ENCODE measurements around the gene ADGRL4. TPM values are rescaled to one million over a fixed set of nuclear protein-coding genes. Genes with fewer than 3 reads are reported as not detected.

Gene ADGRL4
- polyA plus RNA-seq, 2 of the 4 experiments (the other 2 are of a cell fraction), result not detected

- no peaks in the 10 kb centered on the region for H3K4me1 ChIP-seq
- H3K4me2 ChIP-seq, result no peak overlapping the region
- no peak for ATAC-seq
- no peak overlapping the region for H3K27ac ChIP-seq
- TF ChIP-seq SMC3 (IDR thresholded peaks at IDR 0.05) (no peak), E2F6 (IDR thresholded peaks at IDR 0.05; ENCODE audit: borderline replicate concordance, low read depth) (no peak), BHLHE40 (IDR thresholded peaks at IDR 0.05; ENCODE audit: low read depth, low read length) (no peak), ESRRA (IDR thresholded peaks at IDR 0.05; ENCODE audit: borderline replicate concordance, low read length) (no peak), FOSL2 (IDR thresholded peaks at IDR 0.05) (no peak), FOSL2 (CRISPR knock-in tag; IDR thresholded peaks at IDR 0.05) (no peak), ZSCAN20 (CRISPR knock-in tag; IDR thresholded peaks at IDR 0.05) (no peak), GATA3 (IDR thresholded peaks at IDR 0.05; ENCODE audit: borderline replicate concordance) (no peak), PHF8 (IDR thresholded peaks at IDR 0.05; ENCODE audit: borderline replicate concordance, low read depth) (no peak), NFE2L2 (conservative IDR thresholded peaks at IDR 0.05; ENCODE audit: low read length) (no peak)
- DNase-seq (ENCODE audit: low read depth in 1 of 2, low spot score in 1 of 2), result no peak
- H3K9me3 ChIP-seq, result no peaks in the 10 kb centered on the region
- CTCF ChIA-PET, result no interaction called here
- POLR2A ChIA-PET, result no interaction called here
- 23% methylated on average over 2 of the region's 2 CpGs for WGBS (ENCODE audit: missing lambda C conversion rate)
- no peak for FAIRE-seq
- H3K4me3 ChIP-seq, result no peak overlapping the region
Observed at GRCh38 chr1:78958711-78959110, 47.8 kb downstream of the ADGRL4 start.

DNA sequence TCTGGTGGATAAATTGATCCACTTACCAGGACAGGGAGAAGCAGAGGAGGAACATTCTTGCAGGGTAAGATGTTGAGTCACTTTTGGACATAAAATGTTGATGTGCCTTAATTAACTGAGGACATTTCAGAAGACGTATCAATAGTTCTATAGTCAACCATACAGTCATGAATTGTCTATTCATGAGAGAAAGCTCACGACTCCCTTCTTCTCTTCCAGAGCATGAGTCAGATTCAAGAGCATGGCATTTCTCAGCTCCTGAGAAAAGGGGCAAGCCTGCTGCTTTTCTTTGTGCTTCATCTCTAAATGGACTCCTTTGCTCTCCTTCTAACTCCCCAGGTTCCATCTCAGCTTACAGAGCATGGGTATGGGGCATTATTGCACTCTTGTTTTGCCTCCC is 55.7 kb downstream of the ADGRL4 start:
- FAIRE-seq, result no peak
- Histone ChIP-seq H3K27ac (no peak overlapping the region), H3K9me3 (no peaks in the 10 kb centered on the region), H3K4me2 (no peak overlapping the region), H3K4me1 (no peaks in the 10 kb centered on the region), H3K4me3 (no peak overlapping the region)
- TF ChIP-seq SMC3 (IDR thresholded peaks at IDR 0.05) (no peak), EHF (CRISPR knock-in tag; IDR thresholded peaks at IDR 0.05) (no peak)
- 32% methylated on average over 2 of the region's 2 CpGs for WGBS (ENCODE audit: missing lambda C conversion rate)
- POLR2A ChIA-PET, result no interaction called here
- no peak for DNase-seq (ENCODE audit: low read depth in 1 of 2, low spot score in 1 of 2)
- CTCF ChIA-PET, result no interaction called here
- no peak for ATAC-seq

GRCh38 chr1:78949227-78949626 is 57.3 kb downstream of the ADGRL4 start:
- no peak for TF ChIP-seq ESRRA (IDR thresholded peaks at IDR 0.05; ENCODE audit: borderline replicate concordance, low read length)
- no peak for TF ChIP-seq E2F6 (IDR thresholded peaks at IDR 0.05; ENCODE audit: borderline replicate concordance, low read depth)
- TF ChIP-seq BCL3 (IDR thresholded peaks at IDR 0.05), result no peak
- no peak for TF ChIP-seq RCOR1 (IDR thresholded peaks at IDR 0.05; ENCODE audit: low read depth, low read length)
- no peak for TF ChIP-seq HDAC2 (IDR thresholded peaks at IDR 0.05)
- no peak for TF ChIP-seq CHD4 (IDR thresholded peaks at IDR 0.05; ENCODE audit: borderline replicate concordance)
- Histone ChIP-seq H3K9me3 (no peaks in the 10 kb centered on the region), H3K4me3 (no peak overlapping the region), H3K4me2 (no peak overlapping the region), H3K27ac (no peak overlapping the region), H3K4me1 (no peaks in the 10 kb centered on the region)
- ATAC-seq (no peak), DNase-seq (ENCODE audit: low read depth in 1 of 2, low spot score in 1 of 2) (no peak), FAIRE-seq (no peak)
- POLR2A ChIA-PET, result no interaction called here
- WGBS (ENCODE audit: missing lambda C conversion rate), result 70% methylated on average over 2 of the region's 2 CpGs
- CTCF ChIA-PET, result no interaction called here

GRCh38 chr1:78919150-78919549 is 87.4 kb downstream of the ADGRL4 start:
- POLR2A ChIA-PET, result no interaction called here
- ATAC-seq (no peak), FAIRE-seq (no peak), DNase-seq (ENCODE audit: low read depth in 1 of 2, low spot score in 1 of 2) (no peak)
- no peak overlapping the region for H3K27ac ChIP-seq
- CTCF ChIA-PET, result no interaction called here
- WGBS (ENCODE audit: missing lambda C conversion rate), result 73% methylated on average over 3 of the region's 3 CpGs
- H3K4me1 ChIP-seq, result no peaks in the 10 kb centered on the region
- H3K9me3 ChIP-seq, result no peaks in the 10 kb centered on the region
- no peak overlapping the region for H3K4me3 ChIP-seq
- no peak overlapping the region for H3K4me2 ChIP-seq
- TF ChIP-seq ATOH8 (CRISPR knock-in tag; IDR thresholded peaks at IDR 0.05; ENCODE audit: low read depth) (no peak), ZSCAN20 (CRISPR knock-in tag; IDR thresholded peaks at IDR 0.05) (no peak), EHMT2 (IDR thresholded peaks at IDR 0.05; ENCODE audit: low read depth) (no peak), NR3C1 (IDR thresholded peaks at IDR 0.05) (no peak), BCL3 (IDR thresholded peaks at IDR 0.05) (no peak), TP53 (CRISPR knock-in tag; IDR thresholded peaks at IDR 0.05) (no peak), NPAS2 (CRISPR knock-in tag; IDR thresholded peaks at IDR 0.05; ENCODE audit: borderline replicate concordance) (no peak), FOSB (CRISPR knock-in tag; IDR thresholded peaks at IDR 0.05) (no peak), POLR2AphosphoS2 (conservative IDR thresholded peaks at IDR 0.05; ENCODE audit: low read length) (no peak), SMC3 (IDR thresholded peaks at IDR 0.05) (no peak), RAD21 (conservative IDR thresholded peaks at IDR 0.05 in 1 of 2, IDR thresholded peaks at IDR 0.05 in 1 of 2) (no peak), KDM5A (IDR thresholded peaks at IDR 0.05) (no peak)

Measured in A549 (cell line).